ENCODE data around the gene TPSAB1.

GRCh38 chr16:1213231-1213630, 27.3 kb upstream of the TPSAB1 start:
- TF ChIP-seq CTCF (IDR thresholded peaks at IDR 0.05; ENCODE audit: insufficient read depth, low read depth, low read length) (no peak), EZH2 (IDR thresholded peaks at IDR 0.05; ENCODE audit: insufficient read depth, low read length) (no peak)
